H1 (cell line): ENCODE results near the gene CCR3.

Experiments
- EZH2 ChIP-seq: fragments of 200-600 bp; sonication (generic); IDR thresholded peaks from 2 replicates; pipeline ENCODE4 v1.7.1; 2012; ENCODE audit warnings: low read depth, mild to moderate bottlenecking, moderate library complexity, low read length, inconsistent platforms; ENCODE audit not compliant: severe bottlenecking
- FOSL1 ChIP-seq: IDR thresholded peaks from 2 replicates; pipeline ENCODE4 v1.6.1; 2011; ENCODE audit warnings: mild to moderate bottlenecking, low read depth, low read length, moderate library complexity; ENCODE audit not compliant: insufficient read depth
- HDAC2 ChIP-seq, 2 experiments: fragments of 300-600 bp in 1 of 2; sonication (generic) in 1 of 2; IDR thresholded peaks; 2 replicates each; pipeline ENCODE4 v1.6.1; 2011 to 2012; ENCODE audit warnings: low read depth in 2 of 2, low read length in 2 of 2, mild to moderate bottlenecking in 2 of 2, moderate library complexity in 2 of 2, borderline replicate concordance in 1 of 2, inconsistent platforms in 1 of 2
- JUND ChIP-seq: IDR thresholded peaks from 2 replicates; pipeline ENCODE4 v1.6.1; 2011; ENCODE audit warnings: mild to moderate bottlenecking, improper control_type of control experiment, low read length
- MAFK ChIP-seq: IDR thresholded peaks from 2 replicates; pipeline ENCODE4 v1.6.1; 2012; ENCODE audit warnings: low read depth, mild to moderate bottlenecking, improper control_type of control experiment, low read length
- POLR2A ChIP-seq, 2 experiments: IDR thresholded peaks; 1 replicate in 1 of 2; 2 replicates in 1 of 2; pipeline ENCODE4 v1.6.1; 2011; ENCODE audit warnings: low read depth in 2 of 2, low read length in 2 of 2, mild to moderate bottlenecking in 2 of 2; ENCODE audit errors: control extremely low read depth in 1 of 2
- TAF1 ChIP-seq: IDR thresholded peaks from 2 replicates; pipeline ENCODE4 v1.6.1; 2011; ENCODE audit warnings: mild to moderate bottlenecking, low read depth, low read length
- TEAD4 ChIP-seq: IDR thresholded peaks from 2 replicates; pipeline ENCODE4 v1.6.1; 2012; ENCODE audit warnings: low read depth, low read length, inconsistent platforms, mixed read lengths
- TF ChIP-seq, protein P1 (sequence below), 3 experiments: IDR thresholded peaks; 1 replicate in 2 of 3; 2 replicates in 1 of 3; pipeline versions ENCODE4 v1.5.1 to v1.6.1; 2011; ENCODE audit warnings: low read length in 3 of 3, mild to moderate bottlenecking in 3 of 3, inconsistent platforms in 2 of 3, low read depth in 1 of 3, moderate library complexity in 1 of 3; ENCODE audit not compliant: insufficient read depth in 1 of 3; ENCODE audit errors: control extremely low read depth in 1 of 3
- TF ChIP-seq, protein P2 (sequence below): IDR thresholded peaks from 2 replicates; pipeline ENCODE4 v1.6.1; 2011; ENCODE audit warnings: low read depth, mild to moderate bottlenecking, low read length; ENCODE audit not compliant: insufficient read depth
- TF ChIP-seq, protein P3 (sequence below): IDR thresholded peaks from 2 replicates; pipeline ENCODE4 v1.6.1; 2012; ENCODE audit warnings: inconsistent platforms

DNA sequence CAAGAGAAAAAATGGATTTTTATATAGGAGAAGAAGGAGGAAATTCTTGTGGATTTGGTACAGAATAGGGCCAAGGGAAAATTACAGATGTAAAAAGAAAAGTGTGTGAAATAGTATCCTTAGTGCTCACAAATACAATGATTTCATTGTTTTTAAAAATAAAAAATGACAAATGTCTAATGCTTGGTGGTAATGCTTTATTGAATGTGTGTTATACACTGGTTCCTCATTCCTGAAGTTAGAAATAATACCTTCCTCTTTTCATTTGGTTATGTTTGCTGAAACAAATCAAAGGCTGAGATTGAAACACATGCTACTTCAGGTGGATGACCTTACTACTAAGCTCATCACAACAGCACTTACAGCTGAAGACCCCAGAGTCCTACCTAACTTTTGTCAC lies 73.9 kb downstream of the CCR3 start:
- TF ChIP-seq EZH2: no peak
- TF ChIP-seq, protein P1, sequence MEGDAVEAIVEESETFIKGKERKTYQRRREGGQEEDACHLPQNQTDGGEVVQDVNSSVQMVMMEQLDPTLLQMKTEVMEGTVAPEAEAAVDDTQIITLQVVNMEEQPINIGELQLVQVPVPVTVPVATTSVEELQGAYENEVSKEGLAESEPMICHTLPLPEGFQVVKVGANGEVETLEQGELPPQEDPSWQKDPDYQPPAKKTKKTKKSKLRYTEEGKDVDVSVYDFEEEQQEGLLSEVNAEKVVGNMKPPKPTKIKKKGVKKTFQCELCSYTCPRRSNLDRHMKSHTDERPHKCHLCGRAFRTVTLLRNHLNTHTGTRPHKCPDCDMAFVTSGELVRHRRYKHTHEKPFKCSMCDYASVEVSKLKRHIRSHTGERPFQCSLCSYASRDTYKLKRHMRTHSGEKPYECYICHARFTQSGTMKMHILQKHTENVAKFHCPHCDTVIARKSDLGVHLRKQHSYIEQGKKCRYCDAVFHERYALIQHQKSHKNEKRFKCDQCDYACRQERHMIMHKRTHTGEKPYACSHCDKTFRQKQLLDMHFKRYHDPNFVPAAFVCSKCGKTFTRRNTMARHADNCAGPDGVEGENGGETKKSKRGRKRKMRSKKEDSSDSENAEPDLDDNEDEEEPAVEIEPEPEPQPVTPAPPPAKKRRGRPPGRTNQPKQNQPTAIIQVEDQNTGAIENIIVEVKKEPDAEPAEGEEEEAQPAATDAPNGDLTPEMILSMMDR (IDR thresholded peaks at IDR 0.05; ENCODE audit: control extremely low read depth in 1 of 3, insufficient read depth in 1 of 3, low read depth in 1 of 3, low read length in 3 of 3): no peak
- no peak for TF ChIP-seq TEAD4
- TF ChIP-seq, protein P2, sequence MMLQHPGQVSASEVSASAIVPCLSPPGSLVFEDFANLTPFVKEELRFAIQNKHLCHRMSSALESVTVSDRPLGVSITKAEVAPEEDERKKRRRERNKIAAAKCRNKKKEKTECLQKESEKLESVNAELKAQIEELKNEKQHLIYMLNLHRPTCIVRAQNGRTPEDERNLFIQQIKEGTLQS: no peak
- no peak for TF ChIP-seq FOSL1
- TF ChIP-seq JUND: no peak
- TF ChIP-seq TAF1: no peak
- TF ChIP-seq, protein P3, sequence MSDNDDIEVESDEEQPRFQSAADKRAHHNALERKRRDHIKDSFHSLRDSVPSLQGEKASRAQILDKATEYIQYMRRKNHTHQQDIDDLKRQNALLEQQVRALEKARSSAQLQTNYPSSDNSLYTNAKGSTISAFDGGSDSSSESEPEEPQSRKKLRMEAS: no peak
- TF ChIP-seq POLR2A (IDR thresholded peaks at IDR 0.05; ENCODE audit: control extremely low read depth in 1 of 2, low read depth in 2 of 2, low read length in 2 of 2): no peak
- TF ChIP-seq HDAC2 (IDR thresholded peaks at IDR 0.05; ENCODE audit: borderline replicate concordance in 1 of 2, low read depth in 2 of 2, low read length in 2 of 2): no peak
- TF ChIP-seq MAFK: no peak
